ENCODE data around the gene TUT7.

Gene TUT7

DNA sequence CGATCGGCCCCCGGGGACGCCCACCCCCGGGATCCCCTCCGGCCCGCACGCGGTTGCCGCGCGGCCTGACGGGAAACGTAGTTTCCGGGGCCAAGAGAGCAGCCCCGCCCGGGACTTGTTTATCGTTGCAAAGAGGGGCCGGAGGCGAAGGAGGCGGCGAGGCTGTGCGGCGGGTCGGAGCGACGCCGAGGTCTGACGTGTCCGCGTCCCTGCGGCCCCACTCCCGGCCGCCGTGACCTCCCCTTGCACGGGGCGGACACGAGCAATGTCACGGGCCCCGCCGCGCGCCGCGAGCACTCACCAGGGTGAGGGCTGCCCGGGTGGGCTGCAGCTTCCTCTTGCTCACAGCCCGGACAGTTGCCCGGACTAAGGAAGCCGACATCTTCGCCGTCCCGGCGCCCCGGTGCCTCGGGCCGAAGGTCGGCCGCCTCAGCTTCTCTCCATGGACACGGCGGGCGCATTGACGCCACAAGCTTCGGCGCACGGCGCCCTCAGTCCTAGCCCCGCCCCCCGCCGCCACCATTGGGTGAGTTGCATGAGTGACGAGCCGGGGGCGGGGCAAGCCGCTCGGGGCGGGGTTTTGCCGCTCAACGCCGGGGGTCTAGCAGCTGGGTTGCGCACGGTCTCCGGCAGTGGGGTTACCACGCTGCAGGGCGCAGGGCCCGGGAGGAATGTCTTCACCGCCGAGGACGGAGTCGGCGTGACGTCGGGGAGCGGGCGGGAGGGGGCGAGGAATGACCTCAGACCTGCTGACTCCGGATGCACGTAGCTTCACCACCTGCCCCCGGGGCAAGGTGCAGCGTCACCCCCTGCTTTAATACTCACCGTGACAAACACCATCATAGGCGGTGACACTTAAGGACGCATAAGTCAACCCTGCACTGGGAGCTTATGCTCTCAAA is 71.9 kb downstream of the TUT7 start, which contains the start of gene ISCA1 (continued):
- TF ChIP-seq, protein P1, sequence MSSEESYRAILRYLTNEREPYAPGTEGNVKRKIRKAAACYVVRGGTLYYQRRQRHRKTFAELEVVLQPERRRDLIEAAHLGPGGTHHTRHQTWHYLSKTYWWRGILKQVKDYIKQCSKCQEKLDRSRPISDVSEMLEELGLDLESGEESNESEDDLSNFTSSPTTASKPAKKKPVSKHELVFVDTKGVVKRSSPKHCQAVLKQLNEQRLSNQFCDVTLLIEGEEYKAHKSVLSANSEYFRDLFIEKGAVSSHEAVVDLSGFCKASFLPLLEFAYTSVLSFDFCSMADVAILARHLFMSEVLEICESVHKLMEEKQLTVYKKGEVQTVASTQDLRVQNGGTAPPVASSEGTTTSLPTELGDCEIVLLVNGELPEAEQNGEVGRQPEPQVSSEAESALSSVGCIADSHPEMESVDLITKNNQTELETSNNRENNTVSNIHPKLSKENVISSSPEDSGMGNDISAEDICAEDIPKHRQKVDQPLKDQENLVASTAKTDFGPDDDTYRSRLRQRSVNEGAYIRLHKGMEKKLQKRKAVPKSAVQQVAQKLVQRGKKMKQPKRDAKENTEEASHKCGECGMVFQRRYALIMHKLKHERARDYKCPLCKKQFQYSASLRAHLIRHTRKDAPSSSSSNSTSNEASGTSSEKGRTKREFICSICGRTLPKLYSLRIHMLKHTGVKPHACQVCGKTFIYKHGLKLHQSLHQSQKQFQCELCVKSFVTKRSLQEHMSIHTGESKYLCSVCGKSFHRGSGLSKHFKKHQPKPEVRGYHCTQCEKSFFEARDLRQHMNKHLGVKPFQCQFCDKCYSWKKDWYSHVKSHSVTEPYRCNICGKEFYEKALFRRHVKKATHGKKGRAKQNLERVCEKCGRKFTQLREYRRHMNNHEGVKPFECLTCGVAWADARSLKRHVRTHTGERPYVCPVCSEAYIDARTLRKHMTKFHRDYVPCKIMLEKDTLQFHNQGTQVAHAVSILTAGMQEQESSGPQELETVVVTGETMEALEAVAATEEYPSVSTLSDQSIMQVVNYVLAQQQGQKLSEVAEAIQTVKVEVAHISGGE (tag by site-specific recombination; conservative IDR thresholded peaks at IDR 0.05; ENCODE audit: low read depth) = peak; percentile 86; the same call in 1 of the 2 replicates
- no peak for TF ChIP-seq ZBTB1 (tag by site-specific recombination; IDR thresholded peaks at IDR 0.05)
- TF ChIP-seq ZNF48 (tag by site-specific recombination; IDR thresholded peaks at IDR 0.05) = no peak
- peak; percentile 92 for TF ChIP-seq BCL11A (tag by site-specific recombination; IDR thresholded peaks at IDR 0.05; ENCODE audit: low read depth)
- no peak for TF ChIP-seq ZNF140 (tag by site-specific recombination; IDR thresholded peaks at IDR 0.05)
- TF ChIP-seq ZNF76 (tag by site-specific recombination; IDR thresholded peaks at IDR 0.05; ENCODE audit: borderline replicate concordance, low read depth) = peak; percentile 94
- TF ChIP-seq REPIN1 (tag by site-specific recombination; IDR thresholded peaks at IDR 0.05; ENCODE audit: low read depth) = peak; percentile 47; the same call in 1 of the 2 replicates
- TF ChIP-seq ZNF341 (tag by site-specific recombination; IDR thresholded peaks at IDR 0.05; ENCODE audit: low read depth) = peak; percentile 91
- peak; percentile 98 for TF ChIP-seq GLIS2 (tag by site-specific recombination; IDR thresholded peaks at IDR 0.05)
- TF ChIP-seq, protein P2, sequence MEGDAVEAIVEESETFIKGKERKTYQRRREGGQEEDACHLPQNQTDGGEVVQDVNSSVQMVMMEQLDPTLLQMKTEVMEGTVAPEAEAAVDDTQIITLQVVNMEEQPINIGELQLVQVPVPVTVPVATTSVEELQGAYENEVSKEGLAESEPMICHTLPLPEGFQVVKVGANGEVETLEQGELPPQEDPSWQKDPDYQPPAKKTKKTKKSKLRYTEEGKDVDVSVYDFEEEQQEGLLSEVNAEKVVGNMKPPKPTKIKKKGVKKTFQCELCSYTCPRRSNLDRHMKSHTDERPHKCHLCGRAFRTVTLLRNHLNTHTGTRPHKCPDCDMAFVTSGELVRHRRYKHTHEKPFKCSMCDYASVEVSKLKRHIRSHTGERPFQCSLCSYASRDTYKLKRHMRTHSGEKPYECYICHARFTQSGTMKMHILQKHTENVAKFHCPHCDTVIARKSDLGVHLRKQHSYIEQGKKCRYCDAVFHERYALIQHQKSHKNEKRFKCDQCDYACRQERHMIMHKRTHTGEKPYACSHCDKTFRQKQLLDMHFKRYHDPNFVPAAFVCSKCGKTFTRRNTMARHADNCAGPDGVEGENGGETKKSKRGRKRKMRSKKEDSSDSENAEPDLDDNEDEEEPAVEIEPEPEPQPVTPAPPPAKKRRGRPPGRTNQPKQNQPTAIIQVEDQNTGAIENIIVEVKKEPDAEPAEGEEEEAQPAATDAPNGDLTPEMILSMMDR (tag by site-specific recombination; IDR thresholded peaks at IDR 0.05) = no peak; the same call in 1 of the 2 replicates
- TF ChIP-seq, protein P3, sequence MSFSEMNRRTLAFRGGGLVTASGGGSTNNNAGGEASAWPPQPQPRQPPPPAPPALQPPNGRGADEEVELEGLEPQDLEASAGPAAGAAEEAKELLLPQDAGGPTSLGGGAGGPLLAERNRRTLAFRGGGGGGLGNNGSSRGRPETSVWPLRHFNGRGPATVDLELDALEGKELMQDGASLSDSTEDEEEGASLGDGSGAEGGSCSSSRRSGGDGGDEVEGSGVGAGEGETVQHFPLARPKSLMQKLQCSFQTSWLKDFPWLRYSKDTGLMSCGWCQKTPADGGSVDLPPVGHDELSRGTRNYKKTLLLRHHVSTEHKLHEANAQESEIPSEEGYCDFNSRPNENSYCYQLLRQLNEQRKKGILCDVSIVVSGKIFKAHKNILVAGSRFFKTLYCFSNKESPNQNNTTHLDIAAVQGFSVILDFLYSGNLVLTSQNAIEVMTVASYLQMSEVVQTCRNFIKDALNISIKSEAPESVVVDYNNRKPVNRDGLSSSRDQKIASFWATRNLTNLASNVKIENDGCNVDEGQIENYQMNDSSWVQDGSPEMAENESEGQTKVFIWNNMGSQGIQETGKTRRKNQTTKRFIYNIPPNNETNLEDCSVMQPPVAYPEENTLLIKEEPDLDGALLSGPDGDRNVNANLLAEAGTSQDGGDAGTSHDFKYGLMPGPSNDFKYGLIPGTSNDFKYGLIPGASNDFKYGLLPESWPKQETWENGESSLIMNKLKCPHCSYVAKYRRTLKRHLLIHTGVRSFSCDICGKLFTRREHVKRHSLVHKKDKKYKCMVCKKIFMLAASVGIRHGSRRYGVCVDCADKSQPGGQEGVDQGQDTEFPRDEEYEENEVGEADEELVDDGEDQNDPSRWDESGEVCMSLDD (tag by site-specific recombination; IDR thresholded peaks at IDR 0.05) = peak; percentile 91
- no peak for TF ChIP-seq HOXA7 (CRISPR knock-in tag; IDR thresholded peaks at IDR 0.05; ENCODE audit: borderline replicate concordance)
- TF ChIP-seq ZNF223 (tag by site-specific recombination; IDR thresholded peaks at IDR 0.05) = no peak
- no peak for TF ChIP-seq TCF7L2 (IDR thresholded peaks at IDR 0.05; ENCODE audit: borderline replicate concordance, low read depth, low read length)
- TF ChIP-seq ZSCAN23 (tag by site-specific recombination; IDR thresholded peaks at IDR 0.05) = peak; percentile 88
- TF ChIP-seq, protein P4, sequence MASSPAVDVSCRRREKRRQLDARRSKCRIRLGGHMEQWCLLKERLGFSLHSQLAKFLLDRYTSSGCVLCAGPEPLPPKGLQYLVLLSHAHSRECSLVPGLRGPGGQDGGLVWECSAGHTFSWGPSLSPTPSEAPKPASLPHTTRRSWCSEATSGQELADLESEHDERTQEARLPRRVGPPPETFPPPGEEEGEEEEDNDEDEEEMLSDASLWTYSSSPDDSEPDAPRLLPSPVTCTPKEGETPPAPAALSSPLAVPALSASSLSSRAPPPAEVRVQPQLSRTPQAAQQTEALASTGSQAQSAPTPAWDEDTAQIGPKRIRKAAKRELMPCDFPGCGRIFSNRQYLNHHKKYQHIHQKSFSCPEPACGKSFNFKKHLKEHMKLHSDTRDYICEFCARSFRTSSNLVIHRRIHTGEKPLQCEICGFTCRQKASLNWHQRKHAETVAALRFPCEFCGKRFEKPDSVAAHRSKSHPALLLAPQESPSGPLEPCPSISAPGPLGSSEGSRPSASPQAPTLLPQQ (tag by site-specific recombination; IDR thresholded peaks at IDR 0.05) = peak; percentile 73
- TF ChIP-seq, protein P5, sequence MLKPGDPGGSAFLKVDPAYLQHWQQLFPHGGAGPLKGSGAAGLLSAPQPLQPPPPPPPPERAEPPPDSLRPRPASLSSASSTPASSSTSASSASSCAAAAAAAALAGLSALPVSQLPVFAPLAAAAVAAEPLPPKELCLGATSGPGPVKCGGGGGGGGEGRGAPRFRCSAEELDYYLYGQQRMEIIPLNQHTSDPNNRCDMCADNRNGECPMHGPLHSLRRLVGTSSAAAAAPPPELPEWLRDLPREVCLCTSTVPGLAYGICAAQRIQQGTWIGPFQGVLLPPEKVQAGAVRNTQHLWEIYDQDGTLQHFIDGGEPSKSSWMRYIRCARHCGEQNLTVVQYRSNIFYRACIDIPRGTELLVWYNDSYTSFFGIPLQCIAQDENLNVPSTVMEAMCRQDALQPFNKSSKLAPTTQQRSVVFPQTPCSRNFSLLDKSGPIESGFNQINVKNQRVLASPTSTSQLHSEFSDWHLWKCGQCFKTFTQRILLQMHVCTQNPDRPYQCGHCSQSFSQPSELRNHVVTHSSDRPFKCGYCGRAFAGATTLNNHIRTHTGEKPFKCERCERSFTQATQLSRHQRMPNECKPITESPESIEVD (tag by site-specific recombination; IDR thresholded peaks at IDR 0.05) = peak; percentile 12; the same call in 1 of the 2 replicates
- TF ChIP-seq ZNF585B (tag by site-specific recombination; IDR thresholded peaks at IDR 0.05) = no peak
- TF ChIP-seq ZBTB17 (tag by site-specific recombination; IDR thresholded peaks at IDR 0.05) = peak; percentile 99; the same call in 1 of the 2 replicates
- peak; percentile 100 for TF ChIP-seq ZNF629 (tag by site-specific recombination; IDR thresholded peaks at IDR 0.05)
- peak; percentile 6; the same call in 1 of the 2 replicates for TF ChIP-seq ZNF121 (tag by site-specific recombination; IDR thresholded peaks at IDR 0.05)
- TF ChIP-seq ZNF768 (tag by site-specific recombination; IDR thresholded peaks at IDR 0.05) = no peak
- no peak for TF ChIP-seq SCRT2 (tag by site-specific recombination; IDR thresholded peaks at IDR 0.05)
- TF ChIP-seq ZNF707 (tag by site-specific recombination; IDR thresholded peaks at IDR 0.05) = no peak
- TF ChIP-seq ZNF155 (tag by site-specific recombination; IDR thresholded peaks at IDR 0.05) = no peak
- peak; percentile 73 for TF ChIP-seq ZNF335 (tag by site-specific recombination; conservative IDR thresholded peaks at IDR 0.05)
- TF ChIP-seq, protein P6, sequence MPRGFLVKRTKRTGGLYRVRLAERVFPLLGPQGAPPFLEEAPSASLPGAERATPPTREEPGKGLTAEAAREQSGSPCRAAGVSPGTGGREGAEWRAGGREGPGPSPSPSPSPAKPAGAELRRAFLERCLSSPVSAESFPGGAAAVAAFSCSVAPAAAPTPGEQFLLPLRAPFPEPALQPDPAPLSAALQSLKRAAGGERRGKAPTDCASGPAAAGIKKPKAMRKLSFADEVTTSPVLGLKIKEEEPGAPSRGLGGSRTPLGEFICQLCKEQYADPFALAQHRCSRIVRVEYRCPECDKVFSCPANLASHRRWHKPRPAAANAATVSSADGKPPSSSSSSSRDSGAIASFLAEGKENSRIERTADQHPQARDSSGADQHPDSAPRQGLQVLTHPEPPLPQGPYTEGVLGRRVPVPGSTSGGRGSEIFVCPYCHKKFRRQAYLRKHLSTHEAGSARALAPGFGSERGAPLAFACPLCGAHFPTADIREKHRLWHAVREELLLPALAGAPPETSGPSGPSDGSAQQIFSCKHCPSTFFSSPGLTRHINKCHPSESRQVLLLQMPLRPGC (tag by site-specific recombination; IDR thresholded peaks at IDR 0.05) = peak; percentile 92
